ENCODE data around the gene CHI3L1. TPM values are rescaled to one million over a fixed set of nuclear protein-coding genes. Genes with fewer than 3 reads are reported as not detected.

CHI3L1 gene
- total RNA-seq, 1 donor from 2014 or later = not detected

DNA sequence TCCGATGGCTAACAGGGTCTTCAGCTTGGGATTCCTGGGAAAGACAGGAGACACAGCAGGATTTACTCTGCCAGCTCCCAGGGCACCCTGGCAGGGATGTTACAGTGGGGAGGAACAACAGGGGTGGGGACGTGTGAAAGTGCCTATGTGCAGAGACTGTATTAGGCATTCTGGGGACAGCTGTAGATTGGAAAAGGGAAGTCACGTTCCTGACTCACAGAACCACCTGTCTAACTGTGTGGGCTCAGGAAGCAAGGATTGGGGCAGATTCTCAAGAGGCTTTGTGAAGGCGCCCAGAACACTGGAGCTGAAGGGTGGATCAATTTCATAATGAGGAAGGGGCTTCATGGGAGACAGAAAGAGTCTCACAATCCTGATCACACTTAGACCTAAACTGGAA, 38.6 kb upstream of the CHI3L1 start:
- Mint-ChIP-seq H3K36me3 (ENCODE audit: unreplicated experiment) (no peaks in the 10 kb centered on the region), H3K4me3 (ENCODE audit: unreplicated experiment) (no peak overlapping the region), H3K9me3 (ENCODE audit: unreplicated experiment) (no peaks in the 10 kb centered on the region), H3K27me3 (ENCODE audit: unreplicated experiment) (peaks cover 51% of the 10 kb centered on the region), H3K4me1 (ENCODE audit: unreplicated experiment) (no peaks in the 10 kb centered on the region), H3K27ac (ENCODE audit: unreplicated experiment) (no peak overlapping the region)
- peak; percentile 67 for DNase-seq (ENCODE audit: extremely low spot score, unreplicated experiment)
- no peak for TF ChIP-seq CTCF (IDR thresholded peaks at IDR 0.05)

- Mint-ChIP-seq H3K27ac (ENCODE audit: unreplicated experiment) (no peak overlapping the region), H3K36me3 (ENCODE audit: unreplicated experiment) (no peaks in the 10 kb centered on the region), H3K27me3 (ENCODE audit: unreplicated experiment) (peaks cover 58% of the 10 kb centered on the region), H3K4me3 (ENCODE audit: unreplicated experiment) (no peak overlapping the region), H3K9me3 (ENCODE audit: unreplicated experiment) (no peaks in the 10 kb centered on the region), H3K4me1 (ENCODE audit: unreplicated experiment) (no peaks in the 10 kb centered on the region)
- TF ChIP-seq CTCF (IDR thresholded peaks at IDR 0.05) = no peak
- no peak for DNase-seq (ENCODE audit: extremely low spot score, unreplicated experiment)
Measured at GRCh38 chr1:203223012-203223775, 36.7 kb upstream of the CHI3L1 start.

DNA sequence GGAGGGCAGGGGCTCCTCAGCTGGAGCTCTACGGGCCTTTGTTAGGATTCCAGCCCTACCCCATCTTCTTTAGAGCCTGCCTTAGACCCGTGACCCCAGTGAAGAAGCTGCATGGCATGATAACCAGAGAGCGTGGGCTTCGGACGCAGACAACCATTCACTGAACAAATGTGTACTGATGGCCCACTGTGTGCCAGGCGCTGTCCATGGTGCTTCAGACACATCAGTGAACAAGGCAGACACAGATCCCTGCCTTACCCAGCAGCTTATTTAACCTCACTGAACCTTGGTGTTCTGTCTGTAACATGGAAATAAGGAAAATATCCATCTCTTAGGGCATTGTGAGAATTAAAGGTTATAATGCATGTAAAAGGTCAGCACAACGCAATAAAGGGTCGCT, 33.4 kb upstream of the CHI3L1 start:
- TF ChIP-seq CTCF (IDR thresholded peaks at IDR 0.05) = no peak
- no peaks in the 10 kb centered on the region for H3K4me1 Mint-ChIP-seq (ENCODE audit: unreplicated experiment)
- H3K27ac Mint-ChIP-seq (ENCODE audit: unreplicated experiment) = no peak overlapping the region
- no peak overlapping the region for H3K4me3 Mint-ChIP-seq (ENCODE audit: unreplicated experiment)
- peaks cover 56% of the 10 kb centered on the region for H3K27me3 Mint-ChIP-seq (ENCODE audit: unreplicated experiment)
- H3K36me3 Mint-ChIP-seq (ENCODE audit: unreplicated experiment) = no peaks in the 10 kb centered on the region
- no peaks in the 10 kb centered on the region for H3K9me3 Mint-ChIP-seq (ENCODE audit: unreplicated experiment)
- DNase-seq (ENCODE audit: extremely low spot score, unreplicated experiment) = no peak

DNA sequence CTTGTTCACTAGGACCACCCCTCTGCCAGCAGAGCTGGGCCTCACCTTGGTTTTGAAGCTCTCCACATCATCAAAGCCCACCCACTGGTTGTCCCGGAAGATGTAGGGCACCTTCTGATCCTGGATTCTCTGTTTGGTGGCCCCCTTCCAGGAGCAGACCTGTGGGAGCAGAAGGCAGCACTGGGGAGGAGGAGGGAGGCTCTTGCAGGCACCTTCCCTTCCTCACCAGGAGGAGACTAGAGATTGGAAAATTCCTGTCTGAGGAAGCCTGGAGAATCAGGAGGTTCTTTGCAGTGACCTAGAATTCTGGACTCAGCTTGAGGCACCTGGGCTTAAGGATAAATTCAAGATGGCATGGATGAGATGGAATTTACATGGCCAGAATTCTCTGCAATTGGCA, 32.7 kb upstream of the CHI3L1 start:
- H3K4me1 Mint-ChIP-seq (ENCODE audit: unreplicated experiment) = no peaks in the 10 kb centered on the region

More for the DNA sequence above, 32.7 kb upstream of the CHI3L1 start:
- Mint-ChIP-seq H3K9me3 (ENCODE audit: unreplicated experiment) (no peaks in the 10 kb centered on the region), H3K4me3 (ENCODE audit: unreplicated experiment) (no peak overlapping the region), H3K27me3 (ENCODE audit: unreplicated experiment) (peaks cover 53% of the 10 kb centered on the region), H3K27ac (ENCODE audit: unreplicated experiment) (no peak overlapping the region), H3K36me3 (ENCODE audit: unreplicated experiment) (no peaks in the 10 kb centered on the region)
- no peak for TF ChIP-seq CTCF (IDR thresholded peaks at IDR 0.05)
- no peak for DNase-seq (ENCODE audit: extremely low spot score, unreplicated experiment)
